AG09309 (cell line): ENCODE results near the gene MED13.
"Not testable (repeated sequence)": the region's sequence is repeated elsewhere in the genome, so short reads cannot be mapped to it uniquely, and the experiment has no call there.

ENCODE experiments used
- DNase-seq: peaks from one replicate; pipeline ENCODE4 v3.0.0-alpha.2; 2010; ENCODE audit warnings: low read depth
- H3K4me3 ChIP-seq: 2 replicates; pipeline ENCODE4 v1.5.1; 2011; ENCODE audit warnings: mild to moderate bottlenecking, low read depth, low read length, moderate library complexity; ENCODE audit not compliant: control insufficient read depth
- TF ChIP-seq, protein P1 (sequence below): IDR thresholded peaks from 2 replicates; pipeline ENCODE4 v1.5.1; 2011; ENCODE audit warnings: mild to moderate bottlenecking, low read depth, low read length, inconsistent platforms; ENCODE audit not compliant: insufficient read depth, control insufficient read depth; ENCODE audit errors: missing control alignments

Gene MED13

DNA sequence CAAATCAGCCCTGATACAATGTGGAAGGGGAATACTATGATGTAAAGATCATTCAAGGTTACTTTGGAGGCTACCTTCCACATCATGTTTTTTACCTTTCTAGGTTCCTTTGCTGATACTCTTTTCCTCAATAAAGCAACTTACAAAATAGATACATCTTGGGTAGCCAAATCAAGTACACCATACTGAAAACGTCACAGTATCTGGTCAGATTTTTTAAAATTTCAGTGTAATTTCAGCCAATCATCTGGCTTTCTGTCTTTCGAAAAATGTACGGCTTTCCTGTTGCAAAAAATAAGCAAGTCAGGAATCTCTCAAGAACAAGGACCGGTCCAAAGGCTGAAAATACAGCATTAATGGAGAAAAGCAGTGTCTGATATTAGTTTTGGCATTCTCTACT lies 15.6 kb upstream of the MED13 start:
- H3K4me3 ChIP-seq, result no peak overlapping the region
- TF ChIP-seq, protein P1, sequence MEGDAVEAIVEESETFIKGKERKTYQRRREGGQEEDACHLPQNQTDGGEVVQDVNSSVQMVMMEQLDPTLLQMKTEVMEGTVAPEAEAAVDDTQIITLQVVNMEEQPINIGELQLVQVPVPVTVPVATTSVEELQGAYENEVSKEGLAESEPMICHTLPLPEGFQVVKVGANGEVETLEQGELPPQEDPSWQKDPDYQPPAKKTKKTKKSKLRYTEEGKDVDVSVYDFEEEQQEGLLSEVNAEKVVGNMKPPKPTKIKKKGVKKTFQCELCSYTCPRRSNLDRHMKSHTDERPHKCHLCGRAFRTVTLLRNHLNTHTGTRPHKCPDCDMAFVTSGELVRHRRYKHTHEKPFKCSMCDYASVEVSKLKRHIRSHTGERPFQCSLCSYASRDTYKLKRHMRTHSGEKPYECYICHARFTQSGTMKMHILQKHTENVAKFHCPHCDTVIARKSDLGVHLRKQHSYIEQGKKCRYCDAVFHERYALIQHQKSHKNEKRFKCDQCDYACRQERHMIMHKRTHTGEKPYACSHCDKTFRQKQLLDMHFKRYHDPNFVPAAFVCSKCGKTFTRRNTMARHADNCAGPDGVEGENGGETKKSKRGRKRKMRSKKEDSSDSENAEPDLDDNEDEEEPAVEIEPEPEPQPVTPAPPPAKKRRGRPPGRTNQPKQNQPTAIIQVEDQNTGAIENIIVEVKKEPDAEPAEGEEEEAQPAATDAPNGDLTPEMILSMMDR, result no peak
- no peak for DNase-seq

DNA sequence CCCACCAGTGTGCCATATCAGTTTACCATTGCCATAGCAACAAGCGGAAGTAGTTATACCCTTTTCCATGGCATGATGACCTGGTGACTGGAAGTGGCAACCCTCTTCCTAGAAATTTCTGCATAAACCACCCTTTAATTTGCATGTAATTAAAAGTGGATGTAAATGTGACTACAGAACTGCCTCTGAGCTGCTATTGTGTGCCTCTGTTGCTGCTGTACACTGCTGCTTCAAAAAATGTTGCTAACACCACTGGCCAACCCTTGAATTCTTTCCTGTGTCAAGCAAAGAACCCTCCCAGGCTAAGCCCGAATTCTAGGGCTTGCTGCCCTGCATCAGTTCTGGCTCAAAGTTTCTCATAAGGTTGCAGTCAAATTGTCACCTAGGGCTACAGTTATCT lies 12.9 kb upstream of the MED13 start:
- H3K4me3 ChIP-seq, result no peak overlapping the region
- TF ChIP-seq, protein P1, result no peak
- DNase-seq, result no peak

DNA sequence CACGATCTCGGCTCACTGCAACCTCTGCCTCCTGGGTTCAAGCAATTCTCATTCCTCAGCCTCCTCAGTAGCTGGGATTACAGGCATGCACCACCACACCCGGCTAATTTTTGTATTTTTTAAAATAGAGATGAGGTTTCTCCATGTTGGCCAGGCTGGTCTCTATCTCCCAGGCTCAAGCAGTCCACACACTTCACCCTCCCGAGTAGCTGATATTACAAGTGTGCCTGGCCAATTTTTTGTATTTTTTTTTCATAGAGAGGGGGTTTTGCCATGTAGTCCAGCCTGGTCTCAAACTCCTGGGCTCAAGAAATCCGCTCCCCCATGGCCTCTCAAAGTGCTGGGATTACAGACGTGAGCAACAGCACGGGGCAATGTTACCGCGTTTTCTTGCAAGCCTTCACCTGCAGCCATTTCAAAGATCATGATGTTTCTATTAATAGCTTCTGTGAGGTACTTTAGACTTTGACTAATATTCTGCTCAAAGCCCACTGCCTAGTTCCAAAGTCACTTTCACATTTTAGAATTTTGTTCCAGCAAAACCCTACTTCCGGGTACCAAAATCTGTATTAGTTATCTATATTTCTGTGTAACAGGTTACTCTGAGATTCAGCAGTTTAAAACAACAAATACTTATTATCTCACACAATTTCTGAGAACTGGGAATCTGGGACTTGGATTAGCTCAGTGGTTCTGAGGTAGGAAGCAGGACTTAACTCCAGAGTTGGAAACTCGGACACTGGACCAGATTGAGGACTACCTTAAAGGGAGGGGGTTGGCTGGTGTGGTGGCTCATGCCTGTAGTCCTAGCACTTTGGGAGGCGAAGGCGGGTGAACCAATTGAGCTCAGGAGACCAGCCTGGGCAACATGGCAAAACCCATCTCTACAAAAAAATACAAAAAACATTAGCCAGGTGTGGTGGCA lies 12.0 kb upstream of the MED13 start:
- no peak overlapping the region for H3K4me3 ChIP-seq
- DNase-seq, result no peak
- TF ChIP-seq, protein P1, result no peak

DNA sequence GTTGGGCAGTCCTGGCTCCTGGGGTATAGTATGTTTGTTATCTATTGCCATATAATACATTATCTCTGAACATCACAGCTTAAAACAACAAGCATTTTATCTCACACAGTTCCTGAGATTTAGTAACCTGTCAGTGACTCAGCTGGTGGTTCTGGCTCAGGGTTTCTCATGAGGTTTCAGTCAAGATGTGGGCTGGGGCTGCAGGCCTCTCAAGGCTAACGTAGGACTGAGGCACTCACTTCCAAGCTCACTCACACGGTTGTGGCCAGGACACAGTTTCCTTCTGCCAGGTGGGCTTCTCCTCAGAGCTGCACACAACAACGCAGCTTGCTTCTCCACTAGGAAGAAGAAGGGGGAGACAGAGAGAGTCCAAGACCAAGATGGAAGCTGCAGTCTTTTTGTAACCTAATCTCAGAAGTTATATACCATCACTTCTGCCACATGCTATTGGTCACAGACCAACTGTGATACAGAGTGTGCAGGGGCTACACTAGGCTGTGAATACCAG lies 10.3 kb upstream of the MED13 start:
- DNase-seq, result no peak
- TF ChIP-seq, protein P1, result no peak
- H3K4me3 ChIP-seq, result no peak overlapping the region

DNA sequence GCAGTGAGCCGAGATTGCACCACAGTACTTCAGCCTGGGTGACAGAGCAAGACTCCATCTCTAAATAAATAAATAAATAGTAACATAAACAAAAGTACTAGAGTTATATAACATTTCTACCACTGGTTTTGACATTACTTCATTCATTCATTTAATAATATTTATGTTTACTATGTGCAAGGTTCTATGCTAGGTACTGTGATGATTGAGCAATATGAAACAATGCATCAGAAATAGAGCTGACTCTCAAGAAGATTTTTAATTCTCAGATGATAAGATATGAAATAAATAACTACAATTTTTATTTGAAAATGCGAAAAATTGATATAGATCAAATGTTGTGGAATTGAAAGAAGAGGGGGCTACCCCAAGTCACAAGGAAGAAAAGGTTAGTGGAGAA lies 8.9 kb upstream of the MED13 start:
- no peak overlapping the region for H3K4me3 ChIP-seq
- no peak for DNase-seq
- TF ChIP-seq, protein P1, result no peak

DNA sequence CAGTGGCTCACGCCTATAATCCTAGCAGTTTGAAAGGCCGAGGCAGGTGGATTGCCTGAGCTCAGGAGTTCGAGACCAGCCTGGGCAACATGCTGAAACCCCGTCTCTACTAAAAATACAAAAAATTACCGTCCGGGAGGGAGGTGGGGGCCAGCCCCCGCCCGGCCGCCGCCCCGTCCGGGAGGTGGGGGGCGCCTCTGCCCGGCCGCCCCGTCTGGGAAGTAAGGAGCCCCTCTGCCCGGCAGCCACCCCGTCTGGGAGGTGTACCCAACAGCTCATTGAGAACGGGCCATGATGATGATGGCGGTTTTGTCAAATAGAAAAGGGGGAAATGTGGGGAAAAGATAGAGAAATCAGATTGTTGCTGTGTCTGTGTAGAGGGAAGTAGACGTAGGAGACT lies 7.8 kb upstream of the MED13 start:
- DNase-seq, H3K4me3 ChIP-seq: not testable (repeated sequence)

DNA sequence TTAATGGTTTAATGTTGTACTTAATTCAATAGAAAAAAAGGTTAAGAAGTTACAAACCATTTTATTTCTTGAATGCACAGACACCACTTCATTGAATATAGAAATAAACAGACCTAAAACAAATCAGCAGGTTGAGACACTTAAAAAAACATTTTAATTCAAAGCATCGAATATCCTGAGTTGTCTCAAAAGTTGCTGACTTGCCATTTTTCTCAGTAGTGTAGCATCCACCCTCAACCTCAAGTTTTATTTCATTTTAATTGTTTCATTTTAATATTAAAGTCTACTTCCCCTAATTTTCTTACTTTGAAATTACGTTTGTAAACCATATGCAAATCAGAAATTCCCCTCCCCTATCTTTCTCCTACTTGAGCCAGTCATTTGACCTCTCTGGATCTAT lies 5.8 kb upstream of the MED13 start:
- TF ChIP-seq, protein P1, result no peak
- H3K4me3 ChIP-seq, result no peak overlapping the region
- DNase-seq, result no peak
